ENCODE measurements around the gene CADM1.

DNA sequence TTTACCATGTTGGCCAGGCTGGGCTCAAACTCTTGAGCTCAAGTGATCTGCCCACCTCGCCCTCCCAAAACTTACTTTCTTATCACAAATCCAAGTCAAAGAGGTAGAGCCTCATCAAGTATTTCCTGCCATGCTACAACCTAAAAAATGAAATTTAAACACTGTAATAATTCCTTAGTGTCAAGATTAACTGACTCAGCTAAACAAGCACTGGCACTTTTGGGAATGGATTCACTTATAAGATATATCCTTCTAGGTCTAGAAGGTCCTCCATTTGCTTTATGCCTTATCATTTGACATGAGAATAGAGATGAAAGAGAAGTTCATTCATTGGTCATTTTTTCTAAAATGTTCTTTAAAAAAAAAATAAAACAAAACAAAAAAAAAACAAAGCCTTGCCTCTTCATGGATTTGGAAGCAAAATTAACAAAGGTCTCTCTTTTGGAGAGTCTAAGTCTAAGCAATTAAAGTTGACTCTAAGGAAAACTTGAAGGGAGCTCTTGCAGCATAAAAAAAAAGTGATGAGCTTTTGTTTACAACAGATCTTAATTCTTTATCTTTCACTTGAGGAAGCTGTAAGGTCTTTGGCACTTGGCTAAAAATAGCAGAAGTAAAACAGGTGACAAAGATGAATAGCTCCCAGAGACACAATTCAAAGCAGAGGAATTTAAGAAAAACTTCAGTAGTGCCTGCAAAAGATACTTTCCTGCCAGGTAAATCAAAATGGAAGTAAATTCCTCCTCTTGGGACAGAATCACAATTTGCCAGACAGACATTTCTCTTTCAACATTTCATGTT is 50.3 kb downstream of the CADM1 start:
- TF ChIP-seq CTCF (IDR thresholded peaks at IDR 0.05) (no peak), POLR2A (IDR thresholded peaks at IDR 0.05) (no peak)

Measured in right lobe of liver (tissue), 4 donors.